GM23248 (cell line): Measurements from ENCODE around the gene DNAH5. TPM values are rescaled to one million over a fixed set of nuclear protein-coding genes. Genes with fewer than 3 reads are reported as not detected.
A peak's percentile ranks its signal among the peaks of the same experiment; 100 is the strongest.

Experiments
- DNase-seq: peaks from one replicate; pipeline ENCODE4 v3.0.0-alpha.2; 2015
- H2AFZ ChIP-seq: fragments of 200-600 bp; sonication (generic); 2 replicates; pipeline ENCODE4 v1.6.1; 2016; ENCODE audit warnings: antibody characterized with exemption
- H3F3A ChIP-seq: fragments of 200-600 bp; sonication (generic); 2 replicates; pipeline ENCODE4 v1.6.1; 2016; ENCODE audit warnings: mild to moderate bottlenecking, antibody characterized with exemption, mixed run types; ENCODE audit not compliant: insufficient read depth
- H3K27ac ChIP-seq: fragments of 200-600 bp; sonication (generic); 2 replicates; pipeline ENCODE4 v1.5.1; 2016; ENCODE audit warnings: mild to moderate bottlenecking
- H3K27me3 ChIP-seq: fragments of 200-600 bp; sonication (generic); replicated peaks from 2 replicates; pipeline ENCODE4 v1.6.1; 2016; ENCODE audit warnings: mild to moderate bottlenecking; ENCODE audit not compliant: insufficient read depth
- H3K36me3 ChIP-seq: fragments of 200-600 bp; sonication (generic); 2 replicates; pipeline ENCODE4 v1.6.1; 2016; ENCODE audit warnings: low read depth, mild to moderate bottlenecking
- H3K4me1 ChIP-seq: fragments of 200-600 bp; sonication (generic); 2 replicates; pipeline ENCODE4 v1.6.1; 2016; ENCODE audit warnings: mild to moderate bottlenecking; ENCODE audit not compliant: insufficient read depth
- H3K4me2 ChIP-seq: fragments of 200-600 bp; sonication (generic); one replicate; pipeline ENCODE4 v1.6.1; 2016; ENCODE audit warnings: mild to moderate bottlenecking; ENCODE audit not compliant: unreplicated experiment
- H3K4me3 ChIP-seq: fragments of 200-600 bp; sonication (generic); 2 replicates; pipeline ENCODE4 v1.5.1; 2016; ENCODE audit warnings: mild to moderate bottlenecking
- H3K79me2 ChIP-seq: fragments of 200-600 bp; sonication (generic); 2 replicates; pipeline ENCODE4 v1.6.1; 2016; ENCODE audit warnings: mild to moderate bottlenecking; ENCODE audit not compliant: insufficient read depth
- H3K9ac ChIP-seq: fragments of 200-600 bp; sonication (generic); 2 replicates; pipeline ENCODE4 v1.6.1; 2016; ENCODE audit warnings: mild to moderate bottlenecking
- H3K9me2 ChIP-seq: fragments of 200-600 bp; sonication (generic); 2 replicates; pipeline ENCODE4 v1.6.1; 2016; ENCODE audit warnings: mixed run types, mild to moderate bottlenecking, moderate library complexity; ENCODE audit not compliant: insufficient read depth
- H3K9me3 ChIP-seq: fragments of 200-600 bp; sonication (generic); one replicate; pipeline ENCODE4 v1.6.1; 2017; ENCODE audit warnings: low read depth
- H4K20me1 ChIP-seq: fragments of 200-600 bp; sonication (generic); 2 replicates; pipeline ENCODE4 v1.6.0; 2016; ENCODE audit not compliant: insufficient read depth
- EZH2 ChIP-seq: fragments of 200-600 bp; sonication (generic); IDR thresholded peaks from 2 replicates; pipeline ENCODE4 v1.6.1; 2018; ENCODE audit warnings: antibody characterized with exemption, mild to moderate bottlenecking; ENCODE audit not compliant: insufficient read depth, poor library complexity, severe bottlenecking
- EZH2phosphoT487 ChIP-seq: fragments of 200-600 bp; sonication (generic); IDR thresholded peaks from 2 replicates; pipeline ENCODE4 v1.6.1; 2018; ENCODE audit warnings: antibody characterized with exemption, moderate library complexity, mild to moderate bottlenecking, low read depth; ENCODE audit not compliant: insufficient read depth
- WGBS, 2 experiments: methylation state at CpG; one replicate each; pipeline ENCODE4 v1.1.6; 2015 to 2017; ENCODE audit warnings: low lambda C conversion rate in 2 of 2, low coverage in 1 of 2; ENCODE audit errors: missing lambda C conversion rate in 2 of 2; 5-methylcytosine and 5-hydroxymethylcytosine counted together
- in situ Hi-C: fragments of 300-500 bp; cut with MboI; formaldehyde crosslinking; loops from 2 replicates; pipeline ENCODE4 v1.15.0; 2020
- polyA plus RNA-seq: library from polyadenylated mRNA; unstranded; fragments of >200 nt; fragmentation: Nextera tagmentation; extraction: Ambion mirVana; gene quantifications from 2 replicates; pipeline ENCODE4 v1.2.1, GENCODE V29; 2016
- total RNA-seq: library from RNA; depleted of rRNA; stranded (reverse); fragments of >200 nt; shearing (Covaris generic); gene quantifications from 2 replicates; pipeline ENCODE4 v1.2.3, GENCODE V29; 2014

Gene DNAH5
- total and polyA plus RNA-seq, 2 experiments from 2014 or later, result 1.4 to 1.5 TPM

DNA sequence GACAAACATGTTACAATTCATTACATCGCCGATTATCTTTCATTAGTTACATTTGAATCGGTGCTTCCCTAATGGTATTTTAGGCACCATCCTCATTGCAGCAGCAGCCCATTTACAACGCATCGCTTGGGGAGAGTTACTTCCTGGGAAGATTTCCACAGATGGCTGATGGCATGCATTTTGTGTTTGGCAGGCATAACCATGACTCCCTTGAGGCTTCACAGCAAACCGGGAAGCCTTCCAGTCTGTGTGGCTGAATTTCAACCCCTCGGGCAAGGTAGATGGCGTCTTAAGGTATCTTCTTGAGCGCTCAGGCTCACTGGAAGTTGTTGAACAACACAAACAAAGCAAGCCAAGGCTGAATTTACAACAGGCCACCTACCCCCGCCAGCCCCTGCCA lies 1.6 kb upstream of the DNAH5 start:
- in situ Hi-C loops, result no loop called here
- H3K4me1 ChIP-seq, result peaks cover 14% of the 10 kb centered on the region

DNA sequence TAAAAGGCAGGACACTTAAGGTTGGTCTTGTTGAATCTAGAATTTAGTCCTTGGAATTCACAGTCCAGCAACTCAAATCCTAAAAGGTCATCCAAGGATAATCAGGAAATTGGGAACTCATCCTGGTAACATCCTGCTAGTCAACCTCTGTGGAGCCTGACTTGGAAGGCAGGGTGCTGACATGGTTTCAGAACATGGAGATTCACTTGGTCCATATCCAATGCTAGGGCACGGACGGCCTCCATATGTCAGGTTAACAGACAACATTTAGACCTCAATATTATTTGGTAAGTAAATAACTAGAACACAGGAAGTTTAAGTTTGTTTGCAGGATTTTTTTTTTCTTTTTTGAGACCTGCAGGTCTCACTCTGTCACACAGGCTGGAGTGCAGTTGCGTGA lies 783 bp upstream of the DNAH5 start:
- 95 to 98% methylated on average over 3 of the region's 3 CpGs for WGBS, 2 experiments
- in situ Hi-C loops, result no loop called here
- Histone ChIP-seq H3K4me3 (no peak overlapping the region), H3K4me2 (no peak overlapping the region), H3K9me2 (no peaks in the 10 kb centered on the region), H3K27ac (no peak overlapping the region), H3K27me3 (no peaks in the 10 kb centered on the region), H3K9ac (no peak overlapping the region), H4K20me1 (no peaks in the 10 kb centered on the region), H2AFZ (no peak overlapping the region), H3K4me1 (peaks cover 14% of the 10 kb centered on the region), H3K79me2 (no peaks in the 10 kb centered on the region), H3K9me3 (no peaks in the 10 kb centered on the region), H3F3A (peaks cover 15% of the 10 kb centered on the region; the same call in 1 of the 2 replicates), H3K36me3 (no peaks in the 10 kb centered on the region)
- no peak for DNase-seq
- no peak for TF ChIP-seq EZH2
- TF ChIP-seq EZH2phosphoT487, result no peak

More for the DNA sequence above, 1.6 kb upstream of the DNAH5 start:
- H3K9me2 ChIP-seq, result no peaks in the 10 kb centered on the region
- H3K9me3 ChIP-seq, result no peaks in the 10 kb centered on the region
- TF ChIP-seq EZH2phosphoT487 (no peak), EZH2 (no peak)
- peaks cover 15% of the 10 kb centered on the region; the same call in 1 of the 2 replicates for H3F3A ChIP-seq
- H3K9ac ChIP-seq, result no peak overlapping the region
- H3K79me2 ChIP-seq, result no peaks in the 10 kb centered on the region
- peak overlapping the region; percentile 4; the same call in 1 of the 2 replicates for H2AFZ ChIP-seq
- WGBS, 2 experiments, result 47 to 52% methylated on average over 10 of the region's 10 CpGs
- peak; percentile 83 for DNase-seq
- H3K36me3 ChIP-seq, result no peaks in the 10 kb centered on the region
- no peak overlapping the region for H3K4me3 ChIP-seq
- no peaks in the 10 kb centered on the region for H4K20me1 ChIP-seq
- peak overlapping the region; percentile 3 for H3K4me2 ChIP-seq
- H3K27me3 ChIP-seq, result no peaks in the 10 kb centered on the region
- H3K27ac ChIP-seq, result peak overlapping the region; percentile 29

DNA sequence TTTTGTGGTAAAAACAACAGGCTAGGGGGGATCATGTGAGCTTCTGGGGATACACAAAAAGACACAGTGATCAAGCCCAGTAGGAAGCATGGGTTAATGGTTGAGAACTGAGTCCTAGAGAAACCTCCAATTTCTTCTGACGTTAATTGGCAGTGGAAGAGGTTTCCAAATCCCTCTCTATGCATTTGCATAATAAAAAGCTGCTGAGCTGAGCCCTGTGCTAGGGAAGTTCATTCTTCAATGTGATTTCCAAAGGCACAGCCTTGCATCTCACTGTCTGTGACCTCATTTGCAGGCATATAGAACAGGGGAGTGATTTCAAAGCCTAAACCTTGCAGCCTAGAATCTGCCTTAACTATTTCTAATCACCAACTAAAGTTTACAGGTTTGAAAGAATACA lies 812 bp downstream of the DNAH5 start:
- Histone ChIP-seq H3K9me2 (no peaks in the 10 kb centered on the region), H3K36me3 (no peaks in the 10 kb centered on the region), H3K4me1 (peaks cover 14% of the 10 kb centered on the region), H3K27ac (no peak overlapping the region), H4K20me1 (no peaks in the 10 kb centered on the region), H3K4me3 (no peak overlapping the region), H3K79me2 (no peaks in the 10 kb centered on the region), H3K9me3 (no peaks in the 10 kb centered on the region), H2AFZ (no peak overlapping the region), H3K9ac (no peak overlapping the region), H3K27me3 (no peaks in the 10 kb centered on the region), H3K4me2 (no peak overlapping the region), H3F3A (peaks cover 15% of the 10 kb centered on the region; the same call in 1 of the 2 replicates)
- whole genome bisulfite sequencing, 2 experiments, result 14 to 20% methylated on average over 1 of the region's 1 CpG
- TF ChIP-seq EZH2, result no peak
- TF ChIP-seq EZH2phosphoT487, result no peak
- no peak for DNase-seq
- in situ Hi-C loops, result no loop called here

DNA sequence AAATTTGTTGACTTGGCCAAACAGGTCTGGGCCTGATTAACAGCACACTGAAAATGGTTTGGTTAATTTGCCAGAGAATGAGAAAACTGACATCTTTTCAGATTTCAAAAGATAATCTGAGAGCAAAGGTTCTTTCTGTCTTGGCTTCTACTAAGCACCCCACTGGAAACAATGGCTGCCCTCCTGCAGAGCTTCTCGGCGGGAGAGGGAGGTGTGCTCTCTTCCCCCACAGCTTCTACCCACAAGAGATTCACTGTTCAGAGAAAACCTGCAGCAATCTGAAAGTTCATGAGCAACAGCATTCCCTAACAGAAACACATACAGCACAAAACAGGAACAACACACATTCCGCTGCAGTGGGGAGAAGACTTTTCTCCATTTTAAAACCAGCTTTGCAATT lies 3.0 kb downstream of the DNAH5 start:
- Histone ChIP-seq H4K20me1 (no peaks in the 10 kb centered on the region), H3K27ac (no peak overlapping the region), H3K36me3 (no peaks in the 10 kb centered on the region), H3K9me2 (no peaks in the 10 kb centered on the region), H3K4me2 (no peak overlapping the region), H3K4me1 (peaks cover 14% of the 10 kb centered on the region), H3K4me3 (no peak overlapping the region), H3K27me3 (no peaks in the 10 kb centered on the region), H3F3A (peaks cover 15% of the 10 kb centered on the region; the same call in 1 of the 2 replicates), H3K9ac (no peak overlapping the region), H2AFZ (no peak overlapping the region), H3K9me3 (no peaks in the 10 kb centered on the region), H3K79me2 (no peaks in the 10 kb centered on the region)
- 60 to 63% methylated on average over 3 of the region's 3 CpGs for WGBS, 2 experiments
- DNase-seq, result no peak
- TF ChIP-seq EZH2, result no peak
- TF ChIP-seq EZH2phosphoT487, result no peak
- in situ Hi-C loops, result no loop called here

DNA sequence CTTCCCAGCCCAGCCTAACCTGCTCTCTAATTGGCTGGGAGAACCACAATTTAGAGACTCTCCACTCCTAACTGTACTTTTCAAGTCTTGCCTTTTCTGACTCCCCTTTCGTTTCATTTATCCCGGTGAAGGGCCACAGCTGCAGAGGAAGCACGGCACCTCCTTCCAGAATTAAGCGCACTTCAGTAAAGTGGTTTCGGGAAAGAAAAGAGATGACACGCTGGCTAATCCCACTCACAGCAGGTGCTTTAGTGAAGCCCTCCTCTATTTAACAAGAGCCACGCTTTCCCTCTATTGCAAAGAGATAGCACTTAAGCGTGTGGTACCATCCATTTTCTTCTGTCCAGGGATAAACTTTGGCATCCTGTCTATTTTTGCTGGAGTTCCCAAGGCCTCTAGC lies 4.8 kb downstream of the DNAH5 start:
- no peak overlapping the region for H3K4me2 ChIP-seq
- no peak overlapping the region for H3K9ac ChIP-seq
- WGBS, 2 experiments, result 61 to 64% methylated on average over 8 of the region's 8 CpGs
- no peaks in the 10 kb centered on the region for H3K27me3 ChIP-seq
- in situ Hi-C loops, result no loop called here
- H3K4me1 ChIP-seq, result peaks cover 2% of the 10 kb centered on the region; the same call in 1 of the 2 replicates
- H3F3A ChIP-seq, result peaks cover 3% of the 10 kb centered on the region; the same call in 1 of the 2 replicates
- no peaks in the 10 kb centered on the region for H4K20me1 ChIP-seq
- no peaks in the 10 kb centered on the region for H3K79me2 ChIP-seq
- H3K4me3 ChIP-seq, result no peak overlapping the region
- H3K9me2 ChIP-seq, result no peaks in the 10 kb centered on the region
- no peaks in the 10 kb centered on the region for H3K36me3 ChIP-seq
- no peak for TF ChIP-seq EZH2phosphoT487
- no peak for TF ChIP-seq EZH2
- H3K27ac ChIP-seq, result no peak overlapping the region
- H3K9me3 ChIP-seq, result no peaks in the 10 kb centered on the region
- H2AFZ ChIP-seq, result no peak overlapping the region
- DNase-seq, result no peak
